ENCODE results near the gene EPHA2. TPM values are rescaled to one million over a fixed set of nuclear protein-coding genes. Genes with fewer than 3 reads are reported as not detected.

EPHA2 gene
- total and polyA plus RNA-seq, 11 donors, result 5.6 to 34.7 (median 14.6) TPM

DNA sequence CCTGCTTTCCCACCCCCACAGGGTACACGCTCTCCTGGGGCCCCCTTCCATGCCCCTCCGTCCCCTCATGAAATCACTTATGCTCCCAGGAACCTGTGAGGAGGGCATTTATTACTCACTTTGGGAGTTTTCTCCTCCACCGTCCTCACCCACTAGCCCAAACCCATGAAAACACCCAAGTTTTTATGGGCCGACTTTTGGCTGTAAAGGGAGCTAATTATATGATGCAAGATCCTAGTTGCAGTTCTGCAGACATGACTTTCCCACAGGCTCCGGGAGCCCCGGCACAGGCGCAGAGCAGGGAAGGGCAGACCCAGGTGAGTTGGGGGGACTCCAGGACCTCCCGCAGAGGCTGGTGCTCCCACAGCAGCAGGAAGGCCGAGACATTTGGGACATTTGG, 29.7 kb downstream of the EPHA2 start:
- Histone ChIP-seq H3K4me3 (no peak overlapping the region), H3K4me1 (peaks cover 0 to 42% (median 14%) of the 10 kb centered on the region in 12 donors), H3K36me3 (peaks cover 0 to 80% (median 67%) of the 10 kb centered on the region in 9 donors), H3K9me3 (no peaks in the 10 kb centered on the region), H3K27me3 (no peaks in the 10 kb centered on the region), H3K27ac (peak overlapping the region in 7 of 12 donors; percentile 23 to 84 (median 68))
- 89 to 97% (median 93%) methylated on average over 4 to 9 of the region's 9 CpGs for WGBS, 4 donors
- intact Hi-C loops (cut with DNase I), result loop anchor here in 1 of 10 donors (5.0 kb wide), 1 partner anchor 34 kb away; no protein-coding TSS in a partner anchor
- TF ChIP-seq, protein P1, sequence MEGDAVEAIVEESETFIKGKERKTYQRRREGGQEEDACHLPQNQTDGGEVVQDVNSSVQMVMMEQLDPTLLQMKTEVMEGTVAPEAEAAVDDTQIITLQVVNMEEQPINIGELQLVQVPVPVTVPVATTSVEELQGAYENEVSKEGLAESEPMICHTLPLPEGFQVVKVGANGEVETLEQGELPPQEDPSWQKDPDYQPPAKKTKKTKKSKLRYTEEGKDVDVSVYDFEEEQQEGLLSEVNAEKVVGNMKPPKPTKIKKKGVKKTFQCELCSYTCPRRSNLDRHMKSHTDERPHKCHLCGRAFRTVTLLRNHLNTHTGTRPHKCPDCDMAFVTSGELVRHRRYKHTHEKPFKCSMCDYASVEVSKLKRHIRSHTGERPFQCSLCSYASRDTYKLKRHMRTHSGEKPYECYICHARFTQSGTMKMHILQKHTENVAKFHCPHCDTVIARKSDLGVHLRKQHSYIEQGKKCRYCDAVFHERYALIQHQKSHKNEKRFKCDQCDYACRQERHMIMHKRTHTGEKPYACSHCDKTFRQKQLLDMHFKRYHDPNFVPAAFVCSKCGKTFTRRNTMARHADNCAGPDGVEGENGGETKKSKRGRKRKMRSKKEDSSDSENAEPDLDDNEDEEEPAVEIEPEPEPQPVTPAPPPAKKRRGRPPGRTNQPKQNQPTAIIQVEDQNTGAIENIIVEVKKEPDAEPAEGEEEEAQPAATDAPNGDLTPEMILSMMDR (IDR thresholded peaks at IDR 0.05), result no peak
- no peak for TF ChIP-seq POLR2A (IDR thresholded peaks at IDR 0.05)
- no peak for ATAC-seq
- DNase-seq, result peak in 2 of 5 donors; percentile 13 to 47

DNA sequence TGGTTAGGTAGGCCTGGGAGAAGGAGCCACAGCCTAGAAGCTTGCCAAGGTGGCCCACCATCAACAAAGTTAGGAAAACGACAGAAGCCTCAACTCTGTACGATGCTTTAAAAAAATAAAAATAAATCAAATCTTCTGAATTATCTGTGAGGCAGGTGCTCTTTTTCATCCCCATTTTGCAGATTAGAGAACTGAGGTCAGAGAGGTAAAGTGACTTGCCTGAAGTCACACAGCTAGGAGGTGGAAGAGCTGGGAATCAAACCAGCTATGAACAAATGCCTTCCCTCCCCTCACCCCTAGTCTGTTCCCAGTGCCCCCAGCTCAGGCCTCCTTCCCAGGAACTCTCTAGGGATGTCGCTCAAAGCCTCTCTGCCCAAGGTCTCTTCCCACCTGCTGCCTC, 30.4 kb downstream of the EPHA2 start:
- intact Hi-C loops (cut with DNase I), result loop anchor here in 1 of 10 donors (5.0 kb wide), 1 partner anchor 33 kb away; no protein-coding TSS in a partner anchor
- WGBS, 4 donors, result 90 to 99% (median 94%) methylated on average over 3 of the region's 3 CpGs
- Histone ChIP-seq H3K27ac (peak overlapping the region in 4 of 12 donors; percentile 31 to 84 (median 44)), H3K4me3 (no peak overlapping the region), H3K9me3 (no peaks in the 10 kb centered on the region), H3K27me3 (no peaks in the 10 kb centered on the region), H3K4me1 (peaks cover 0 to 36% (median 14%) of the 10 kb centered on the region in 12 donors), H3K36me3 (peaks cover 0 to 73% (median 60%) of the 10 kb centered on the region in 9 donors)
- ATAC-seq (no peak), DNase-seq (peak in 2 of 5 donors; percentile 6 to 28)
- TF ChIP-seq, protein P1 (IDR thresholded peaks at IDR 0.05), result no peak
- no peak for TF ChIP-seq POLR2A (IDR thresholded peaks at IDR 0.05)

DNA sequence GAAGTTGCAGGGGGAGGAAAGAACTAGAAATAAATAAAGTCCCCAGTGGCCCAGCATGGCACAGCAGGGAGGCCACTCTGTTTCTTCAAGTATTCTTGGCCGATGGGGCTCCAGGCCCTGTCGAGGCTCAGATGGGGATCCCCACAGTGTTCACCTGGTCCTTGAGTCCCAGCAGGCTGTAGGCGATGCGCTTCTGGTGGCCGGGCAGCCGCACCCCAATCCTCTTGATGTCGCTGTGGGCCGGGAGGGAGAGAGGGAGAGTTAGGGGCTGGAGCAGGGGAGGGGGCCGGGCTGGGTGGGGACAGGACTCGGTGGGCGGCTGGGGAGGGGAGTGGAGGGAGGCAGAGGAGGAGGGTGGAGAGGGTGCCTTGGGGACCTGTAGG, 30.8 kb downstream of the EPHA2 start:
- H3K36me3 ChIP-seq, result peaks cover 0 to 69% (median 56%) of the 10 kb centered on the region in 9 donors
- intact Hi-C loops (cut with DNase I), result loop anchor here in 1 of 10 donors (5.0 kb wide), 1 partner anchor 33 kb away; no protein-coding TSS in a partner anchor

More for the DNA sequence above, 30.8 kb downstream of the EPHA2 start:
- no peaks in the 10 kb centered on the region for H3K9me3 ChIP-seq
- H3K27me3 ChIP-seq, result no peaks in the 10 kb centered on the region
- 81 to 87% (median 85%) methylated on average over 11 of the region's 11 CpGs for WGBS, 4 donors
- TF ChIP-seq, protein P1 (IDR thresholded peaks at IDR 0.05), result no peak
- no peak for TF ChIP-seq POLR2A (IDR thresholded peaks at IDR 0.05)
- H3K27ac ChIP-seq, result peak overlapping the region in 1 of 12 donors; percentile 5
- no peak overlapping the region for H3K4me3 ChIP-seq
- peaks cover 0 to 32% (median 14%) of the 10 kb centered on the region in 12 donors for H3K4me1 ChIP-seq
- ATAC-seq (no peak), DNase-seq (peak in 3 of 5 donors; percentile 14 to 42 (median 16))
